ENCODE results near the gene HOXA3.
A peak's percentile ranks its signal among the peaks of the same experiment; 100 is the strongest.

Gene HOXA3

DNA sequence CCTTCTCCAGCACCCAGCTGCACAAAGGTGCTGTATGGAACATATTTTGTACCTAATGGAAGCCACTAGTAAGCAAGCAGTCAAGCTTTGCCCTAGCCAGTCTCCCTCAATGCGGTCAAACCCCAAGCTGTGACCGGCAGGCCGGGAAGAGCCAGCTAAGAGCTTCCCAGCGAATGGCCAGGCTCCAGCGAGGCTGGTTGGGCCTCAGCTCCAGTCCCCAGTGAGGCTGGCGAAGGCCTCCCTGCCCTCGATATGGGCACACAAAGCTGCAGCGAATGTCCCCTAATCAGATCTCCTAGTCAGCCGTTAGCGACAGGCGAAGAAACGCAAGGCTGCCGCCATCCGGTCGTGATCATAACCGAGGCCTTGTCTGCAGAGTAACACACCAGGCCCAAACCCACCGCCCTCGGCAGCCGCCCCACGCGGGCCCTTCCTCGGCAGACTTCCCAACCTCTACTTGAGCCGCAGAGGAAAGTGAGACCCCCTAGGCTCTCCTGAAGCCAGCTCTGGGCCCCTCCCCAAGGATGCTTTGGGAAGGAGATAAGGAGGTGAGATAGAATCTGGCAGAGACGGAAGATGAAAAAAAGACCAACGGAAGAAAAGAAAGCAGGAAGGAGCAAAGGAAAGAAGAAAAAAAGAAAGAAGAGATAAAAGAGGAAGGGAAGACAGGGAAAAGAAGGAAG is 16.0 kb upstream of the HOXA3 start:
- no peak for DNase-seq

DNA sequence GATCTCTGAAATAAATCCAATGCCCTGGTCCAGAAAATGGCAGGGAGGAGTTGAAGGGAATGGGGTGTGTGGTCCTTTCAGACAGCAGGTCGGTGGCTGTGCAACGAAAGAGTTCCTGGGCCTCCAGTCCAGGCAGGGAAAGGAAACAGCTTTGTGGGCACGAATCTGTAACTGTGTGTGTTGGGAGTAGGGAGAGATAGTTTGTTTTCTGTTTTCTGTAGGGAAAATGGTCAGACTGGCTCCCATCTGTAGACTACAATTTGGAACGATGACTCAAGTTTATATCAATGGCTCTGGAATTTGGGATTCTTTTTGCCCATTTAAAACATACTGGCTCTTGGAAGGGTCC is 15.5 kb upstream of the HOXA3 start:
- no peak for DNase-seq

DNA sequence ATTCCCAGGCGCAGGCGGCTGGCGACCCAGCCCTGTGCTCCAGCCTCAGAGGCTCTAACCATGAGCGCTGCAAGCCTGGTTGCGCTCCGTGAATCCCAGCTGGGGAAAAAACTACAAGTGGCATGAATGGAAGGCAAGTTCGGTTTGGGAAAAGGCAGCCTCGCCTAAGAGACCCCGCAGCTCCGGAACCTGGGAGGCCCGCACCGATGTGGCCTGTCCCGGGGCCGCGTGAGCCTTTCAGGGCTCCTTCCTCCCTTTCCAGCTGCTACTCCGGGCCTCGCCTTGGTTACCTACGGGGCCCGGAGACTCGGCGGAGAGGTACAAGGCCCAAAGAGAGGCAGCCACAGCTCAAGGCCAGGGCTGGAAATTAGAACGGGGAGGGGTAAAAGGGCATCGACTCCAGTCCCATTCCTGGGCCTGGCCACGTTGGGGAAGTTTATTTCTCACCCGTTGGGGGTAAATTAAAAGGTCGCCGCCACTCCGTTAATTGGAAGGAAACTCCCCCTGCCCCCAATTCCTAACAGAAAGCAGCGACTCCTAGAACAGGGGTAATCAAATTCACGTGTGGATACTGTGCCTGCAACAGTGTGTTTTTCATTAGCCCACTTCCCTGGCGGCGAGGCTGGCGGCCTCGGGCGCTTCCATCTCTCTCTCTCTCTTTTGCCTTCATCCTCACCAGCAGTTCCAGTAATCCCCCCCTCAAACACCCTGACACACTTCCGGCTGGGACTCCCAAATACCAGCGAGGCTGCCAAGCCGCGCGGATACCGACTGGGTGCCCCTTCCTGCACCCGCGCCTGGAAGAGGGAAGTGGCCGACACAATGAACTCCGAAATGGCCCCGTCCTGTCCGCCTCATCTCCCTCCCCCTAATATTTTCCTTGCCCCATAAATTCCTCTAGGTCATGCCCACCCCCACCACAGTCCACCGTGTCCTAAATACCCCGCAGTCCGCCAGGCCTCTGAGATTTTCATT is 14.4 kb upstream of the HOXA3 start:
- no peak for DNase-seq

DNA sequence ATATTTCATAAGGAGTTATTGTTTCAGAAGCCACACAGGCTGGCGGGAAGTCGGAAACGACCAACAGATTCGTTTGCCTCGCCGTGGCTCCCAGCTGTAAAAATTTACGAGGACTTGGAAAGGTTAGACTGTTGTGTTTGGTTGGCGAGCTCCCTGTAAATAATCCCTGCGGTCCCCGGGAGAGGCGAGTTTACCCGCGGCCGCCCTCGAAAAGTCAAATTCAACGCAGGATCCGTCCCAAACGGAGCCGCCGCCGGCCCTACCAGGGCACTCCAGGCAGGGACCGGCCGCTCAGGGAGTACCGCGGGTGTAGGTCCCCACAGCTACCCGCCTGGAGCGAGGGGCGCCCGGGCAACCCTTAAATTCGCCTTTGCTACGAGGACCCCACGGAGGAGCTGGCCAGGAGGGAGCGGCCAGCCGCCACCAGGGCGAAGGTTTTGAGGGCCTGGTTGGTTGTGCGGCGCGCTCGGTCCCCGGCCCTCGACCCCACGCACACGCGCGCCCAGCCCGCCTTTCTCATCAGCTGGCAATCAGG is 13.7 kb upstream of the HOXA3 start:
- no peak for DNase-seq

DNA sequence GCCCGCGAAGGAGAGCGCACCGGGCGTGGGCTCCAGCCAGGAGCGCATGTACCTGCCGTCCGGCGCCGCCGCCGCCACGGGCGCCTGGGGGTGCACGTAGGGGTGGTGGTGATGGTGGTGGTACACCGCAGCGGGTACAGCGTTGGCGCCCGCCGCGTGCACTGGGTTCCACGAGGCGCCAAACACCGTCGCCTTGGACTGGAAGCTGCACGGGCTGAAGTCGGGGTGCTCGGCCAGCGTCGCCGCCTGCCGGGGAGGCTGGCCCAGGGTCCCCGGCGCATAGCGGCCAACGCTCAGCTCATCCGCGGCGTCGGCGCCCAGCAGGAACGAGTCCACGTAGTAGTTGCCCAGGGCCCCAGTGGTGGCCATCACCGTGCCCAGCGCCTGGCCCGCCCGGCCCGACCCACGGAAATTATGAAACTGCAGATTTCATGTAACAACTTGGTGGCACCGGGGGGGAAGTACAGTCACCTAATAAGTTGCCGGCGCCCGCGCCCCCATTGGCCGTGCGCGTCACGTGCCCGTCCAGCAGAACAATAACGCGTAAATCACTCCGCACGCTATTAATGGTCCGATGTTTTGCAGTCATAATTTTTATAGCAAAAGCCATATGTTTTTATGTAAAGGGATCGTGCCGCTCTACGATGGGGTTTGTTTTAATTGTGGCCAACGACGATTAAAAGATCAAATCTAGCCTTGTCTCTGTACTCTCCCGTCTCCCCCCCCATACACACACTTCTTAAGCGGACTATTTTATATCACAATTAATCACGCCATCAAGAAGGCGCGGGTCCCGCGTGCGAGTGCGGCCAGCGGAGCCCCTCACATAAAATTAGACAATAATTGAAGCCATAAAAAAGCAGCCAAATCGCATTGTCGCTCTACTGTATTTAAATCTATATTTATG is 13.0 kb upstream of the HOXA3 start, which contains the start of gene HOXA9:
Gene HOXA9, minus strand, starts transcription at position 449 of the 907 bp plus-strand sequence. Its CDS starts 80 bp downstream, at position 369.
- DNase-seq = no peak

DNA sequence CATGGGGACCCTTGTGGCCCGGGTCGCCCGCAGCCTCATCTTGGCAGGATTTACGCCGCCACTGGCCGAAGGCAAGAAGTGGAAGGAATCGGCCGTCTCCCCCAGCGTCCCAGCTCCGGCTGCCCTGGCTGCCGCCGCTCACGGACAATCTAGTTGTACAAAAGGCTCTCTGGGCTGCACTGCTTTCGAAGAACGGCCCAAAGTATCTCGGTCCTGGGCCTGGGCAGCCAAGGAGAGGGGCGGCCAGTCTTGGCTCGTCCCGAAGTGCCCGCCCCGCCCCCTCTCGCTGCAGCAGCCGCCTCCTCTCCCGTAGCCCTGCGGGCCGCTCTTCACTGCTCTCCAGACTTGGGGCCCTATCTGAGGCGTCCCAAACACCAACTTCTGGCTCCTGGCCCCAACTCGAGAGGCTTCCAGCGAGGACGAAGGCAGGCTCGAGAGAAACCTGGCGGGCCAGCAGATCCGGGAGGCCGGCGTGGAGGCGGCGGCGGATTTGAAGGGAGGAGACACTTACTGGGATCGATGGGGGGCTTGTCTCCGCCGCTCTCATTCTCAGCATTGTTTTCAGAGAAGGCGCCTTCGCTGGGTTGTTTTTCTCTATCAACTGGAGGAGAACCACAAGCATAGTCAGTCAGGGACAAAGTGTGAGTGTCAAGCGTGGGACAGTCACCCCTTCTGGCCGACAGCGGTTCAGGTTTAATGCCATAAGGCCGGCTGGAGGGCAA is 12.1 kb upstream of the HOXA3 start:
- no peak for DNase-seq

DNA sequence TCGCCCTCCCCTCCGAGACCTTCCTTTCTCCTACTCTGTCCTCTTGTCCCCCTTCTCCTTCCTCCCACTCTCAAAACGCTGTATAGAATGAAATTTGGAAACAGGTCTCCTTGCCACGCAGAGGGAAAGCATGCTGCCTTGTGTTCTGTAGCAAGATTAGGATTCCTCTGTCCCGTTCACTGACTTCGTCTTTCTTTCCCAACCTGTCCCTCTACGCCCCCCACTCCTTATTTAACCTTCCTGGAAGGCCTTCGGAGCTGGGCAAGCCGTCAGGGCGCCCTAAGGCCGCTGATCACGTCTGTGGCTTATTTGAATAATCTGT is 11.6 kb upstream of the HOXA3 start:
- DNase-seq = no peak

DNA sequence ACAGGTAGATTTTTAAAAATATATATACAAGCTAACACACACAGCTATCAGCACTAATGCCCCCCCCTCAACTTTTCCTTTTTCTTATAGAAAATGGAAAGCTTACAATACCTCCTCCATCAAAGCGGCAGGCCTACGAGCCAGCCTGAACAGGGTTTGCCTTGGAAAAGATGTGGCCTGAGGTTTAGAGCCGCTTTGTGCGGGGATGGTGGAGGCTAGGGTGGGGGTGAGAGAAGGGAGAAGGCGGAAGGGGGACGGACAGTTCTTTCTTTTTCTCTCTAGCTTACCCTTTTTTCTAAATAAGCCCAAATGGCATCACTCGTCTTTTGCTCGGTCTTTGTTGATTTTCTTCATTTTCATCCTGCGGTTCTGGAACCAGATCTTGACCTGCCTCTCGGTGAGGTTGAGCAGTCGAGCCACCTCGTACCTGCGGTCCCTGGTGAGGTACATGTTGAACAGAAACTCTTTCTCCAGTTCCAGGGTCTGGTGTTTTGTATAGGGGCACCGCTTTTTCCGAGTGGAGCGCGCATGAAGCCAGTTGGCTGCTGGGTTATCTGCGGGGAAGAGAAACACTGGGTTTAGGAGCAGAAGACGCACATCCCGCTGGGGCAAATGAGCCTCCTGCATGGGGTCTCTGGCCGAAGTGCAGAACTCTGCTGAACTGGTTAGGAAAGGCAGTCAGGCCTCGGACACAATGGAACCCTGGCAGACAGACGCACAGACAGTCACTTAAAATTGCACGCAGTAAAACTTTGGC is 11.1 kb upstream of the HOXA3 start:
- no peak for DNase-seq

DNA sequence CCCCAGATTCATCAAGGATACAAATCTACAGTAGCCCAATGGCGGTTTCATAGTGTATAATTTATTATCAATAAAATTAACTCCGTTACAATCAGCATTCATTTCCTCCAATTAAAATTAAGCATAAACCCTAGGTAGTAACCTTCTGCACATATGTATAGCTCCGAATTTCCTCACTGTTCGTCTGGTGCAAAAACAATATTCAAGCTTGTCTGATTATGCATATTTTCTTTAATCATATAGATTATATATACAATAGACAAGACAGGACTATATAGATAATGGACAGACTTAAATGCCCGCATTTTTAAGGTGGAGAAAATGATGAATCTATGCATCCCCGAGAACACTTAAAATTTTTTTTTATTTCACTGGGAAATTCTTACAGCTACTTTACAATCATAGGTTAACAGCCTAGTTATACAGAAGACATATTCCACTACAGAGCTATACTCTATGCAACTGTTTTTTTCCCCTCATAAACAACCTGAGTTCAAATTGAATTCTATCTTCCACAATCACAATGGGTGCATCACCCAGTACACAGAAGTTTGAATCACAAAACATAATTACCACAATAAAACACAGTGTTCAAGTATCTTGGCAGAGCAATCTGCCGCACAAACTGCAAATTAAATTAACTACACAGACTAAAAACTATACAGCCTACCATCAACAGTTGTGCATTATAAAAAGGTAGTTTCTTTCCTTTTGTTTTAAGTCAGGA is 10.3 kb upstream of the HOXA3 start:
- DNase-seq = no peak

DNA sequence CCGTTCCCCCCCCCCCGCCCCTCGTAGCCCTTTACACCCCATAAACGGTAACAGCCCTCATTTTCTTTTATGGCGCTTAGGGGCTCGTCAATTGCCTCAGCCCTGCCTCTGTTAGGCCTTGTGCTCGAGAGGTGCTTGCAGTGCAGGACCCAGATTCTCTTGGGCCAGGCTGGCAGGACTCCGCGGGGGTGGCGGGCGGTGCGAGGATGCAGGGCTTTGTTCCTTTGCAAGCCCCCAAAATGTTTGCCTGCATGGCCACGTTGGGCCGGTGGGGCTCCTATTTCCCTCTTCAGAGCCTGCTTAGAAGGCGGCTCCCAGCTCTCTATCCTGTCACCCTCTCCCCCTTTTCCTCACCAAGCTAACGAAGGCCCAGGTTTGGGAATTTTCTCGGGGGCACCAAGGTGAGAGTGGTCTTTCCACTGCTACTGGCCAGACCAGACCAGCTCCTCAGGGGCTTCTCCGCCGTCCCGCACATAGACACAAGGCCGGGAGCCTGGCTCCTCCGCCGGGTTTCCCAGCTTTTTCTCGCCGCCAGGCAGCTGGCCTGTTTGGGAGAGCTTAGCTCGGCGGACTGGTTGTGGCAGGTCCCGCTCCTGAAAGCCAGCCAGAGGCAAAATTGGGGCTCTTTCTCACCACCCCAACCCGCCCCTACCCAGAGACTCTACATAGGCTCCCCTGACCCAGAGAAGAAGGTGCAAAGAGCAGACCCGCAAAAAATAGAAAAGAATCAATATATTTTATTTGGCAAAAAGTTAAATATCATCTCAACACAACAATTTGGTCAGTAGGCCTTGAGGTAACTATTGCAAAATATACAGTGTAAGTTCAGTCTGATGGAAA is 9.6 kb upstream of the HOXA3 start:
- no peak for DNase-seq

DNA sequence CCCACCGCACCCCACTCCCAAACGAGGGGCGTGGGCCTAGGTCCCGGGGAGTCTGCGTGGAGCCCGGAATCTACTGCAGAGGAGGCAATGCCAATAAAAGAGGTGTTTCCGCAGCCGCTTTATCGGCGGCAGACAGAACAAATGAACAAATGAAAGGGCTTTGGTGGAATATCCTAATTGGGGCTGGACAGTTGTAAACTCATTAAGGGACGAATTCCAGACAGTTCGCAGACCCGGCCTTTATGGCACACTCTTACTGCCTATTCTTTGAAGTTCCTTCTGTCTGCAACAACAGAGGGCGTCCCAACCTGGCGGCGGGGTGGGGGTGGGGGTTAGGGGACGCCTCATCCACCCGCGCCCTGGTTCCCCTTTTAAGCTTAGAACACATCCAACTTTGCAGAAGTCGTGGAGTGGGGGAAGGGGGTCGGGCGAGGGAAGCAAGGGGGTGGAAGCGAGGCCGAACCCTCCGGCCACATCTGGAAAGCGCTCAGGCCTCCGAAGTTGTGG is 8.9 kb upstream of the HOXA3 start:
- peak in 1 of 58 donors; percentile 18 for DNase-seq

DNA sequence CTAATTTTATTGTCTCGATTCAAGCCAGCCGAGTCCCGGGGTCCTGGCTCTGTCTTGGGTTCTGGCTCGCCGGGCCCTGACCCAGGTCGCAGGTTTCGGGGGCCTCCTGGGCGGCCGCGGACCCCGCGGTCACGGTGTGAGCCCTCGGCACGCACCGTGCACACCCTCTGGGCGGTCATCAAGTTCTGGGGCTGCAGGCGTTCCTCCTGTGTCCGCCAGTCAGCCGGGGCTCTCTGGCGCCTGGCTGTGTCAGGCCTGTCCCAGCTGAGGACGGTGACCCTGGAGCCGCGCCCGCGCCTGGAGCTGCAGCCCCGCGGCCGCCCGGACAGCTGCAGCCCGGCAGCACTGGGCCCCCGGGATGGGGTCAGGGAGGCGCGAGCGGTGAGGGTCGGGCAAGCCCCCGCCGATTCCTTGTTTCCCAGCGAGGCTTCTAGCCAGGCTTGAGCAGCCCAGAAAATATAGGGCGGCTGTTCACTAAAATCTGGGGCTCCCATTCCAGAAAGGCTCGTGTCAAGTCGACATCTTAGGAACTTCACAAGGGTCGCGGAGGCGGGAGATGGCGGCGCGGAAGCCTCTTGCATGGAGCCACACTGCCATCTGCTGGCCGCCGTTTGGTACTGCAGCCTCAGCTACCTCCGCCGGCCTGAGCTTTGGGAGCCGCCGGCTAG is 8.3 kb upstream of the HOXA3 start:
- DNase-seq = peak in 57 of 58 donors; percentile 11 to 89 (median 60)

DNA sequence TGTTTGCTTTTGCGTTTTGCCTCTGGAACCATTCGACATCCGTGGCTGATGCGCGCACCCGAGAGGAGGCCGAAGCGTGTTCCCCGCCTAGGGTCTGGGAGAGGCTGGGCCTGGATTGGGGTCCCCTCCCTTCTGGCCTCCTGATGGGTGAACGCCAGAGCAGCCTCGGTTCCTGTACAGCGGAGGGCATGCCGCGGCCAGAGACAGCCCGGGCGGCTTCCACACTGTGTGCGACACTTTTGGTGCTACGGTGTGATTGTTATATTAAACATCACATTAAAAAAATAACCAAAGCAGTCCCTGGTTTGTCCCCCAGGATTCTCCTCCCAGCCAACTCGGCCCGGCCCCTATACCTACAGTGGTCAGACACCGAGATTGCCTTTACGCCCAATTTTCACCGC is 7.8 kb upstream of the HOXA3 start:
- DNase-seq = no peak

DNA sequence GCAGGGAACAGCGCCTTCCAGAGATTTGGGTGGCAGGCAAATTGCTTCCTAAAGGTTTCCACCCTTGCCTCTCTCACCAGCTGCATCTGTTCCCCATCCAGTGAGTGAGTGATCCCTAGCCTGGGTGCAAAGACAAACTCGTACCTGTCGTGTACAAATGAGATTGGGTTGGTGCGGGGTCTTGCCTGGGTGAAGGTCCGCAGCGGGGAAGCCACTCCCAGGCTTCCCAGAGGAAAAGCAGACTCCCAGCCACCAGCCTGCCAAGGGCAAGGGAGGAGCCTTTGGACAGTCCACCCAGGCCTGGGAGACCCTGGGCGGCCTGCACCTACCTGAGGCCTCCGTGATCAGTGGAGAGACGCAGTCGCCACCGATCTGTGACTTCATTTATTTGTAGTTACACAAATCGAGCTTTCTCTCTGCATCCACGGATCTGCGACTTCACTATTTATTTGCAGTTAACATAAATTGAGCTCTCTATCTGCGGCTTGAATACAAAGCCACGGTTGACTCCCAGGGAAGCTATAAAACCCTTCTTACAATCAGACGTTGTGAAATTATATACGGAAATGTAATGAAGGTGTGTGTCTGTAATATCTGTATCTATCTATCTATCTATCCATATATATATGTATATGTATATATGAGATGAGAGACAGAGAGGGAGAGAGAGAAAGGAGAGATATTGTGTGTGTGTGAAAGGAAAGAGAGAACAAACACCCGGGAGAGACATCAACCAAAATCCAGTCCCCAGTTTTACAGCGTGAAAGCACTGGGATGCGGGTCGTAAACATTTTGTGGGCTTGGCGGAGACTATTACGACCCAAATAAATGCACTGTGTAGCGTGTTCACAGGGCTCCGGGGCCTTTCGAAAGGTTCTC is 7.1 kb upstream of the HOXA3 start:
- no peak for DNase-seq

DNA sequence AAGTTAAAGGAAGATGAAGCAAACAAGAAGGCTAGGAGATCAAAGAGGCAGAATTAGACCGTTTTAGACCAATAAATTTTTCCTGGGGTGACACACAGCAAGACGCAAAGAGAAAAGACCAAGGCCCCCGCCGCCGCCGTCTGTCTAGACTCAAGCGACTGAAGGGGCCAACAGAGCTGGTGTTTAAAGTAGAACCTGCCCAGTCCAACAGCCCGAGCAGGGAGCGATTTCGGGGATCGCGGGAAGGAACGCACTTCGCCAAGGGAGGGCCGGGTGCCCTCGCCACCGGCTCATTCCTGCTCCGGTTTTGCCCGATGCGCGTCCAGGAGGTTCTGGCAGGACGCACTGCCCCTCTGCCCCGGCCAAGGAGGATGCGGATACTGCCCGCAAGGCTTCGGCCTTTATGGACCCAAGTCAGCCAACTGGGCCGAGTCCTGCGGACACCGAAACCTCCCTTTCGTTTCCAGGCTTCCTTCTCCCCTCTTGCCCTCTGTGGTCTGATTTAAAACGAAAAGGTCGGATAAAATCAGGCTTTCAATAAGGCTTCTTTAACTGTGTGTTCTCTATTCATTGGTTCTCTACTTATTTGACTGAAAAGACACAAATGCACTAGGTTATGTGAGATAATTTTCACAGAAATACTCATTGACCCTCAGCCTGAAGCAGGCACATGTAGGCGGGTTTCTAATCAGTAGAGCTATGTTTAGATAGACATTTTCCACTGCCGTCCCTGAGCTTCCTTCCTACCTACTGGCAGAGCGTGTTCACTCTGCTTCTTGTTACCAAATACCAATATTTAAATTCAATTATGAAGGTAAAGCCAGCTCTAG is 6.3 kb upstream of the HOXA3 start:
- no peak for DNase-seq

Data from anterior cingulate cortex (tissue), 58 donors.